IMR-90 (cell line): ENCODE results near the gene FRMD1. TPM values are rescaled to one million over a fixed set of nuclear protein-coding genes. Genes with fewer than 3 reads are reported as not detected.

Source experiments
- ATAC-seq: fragments of 200-7000 bp; cut with Tn5 transposase; 2 replicates; pipeline ENCODE4 v1.9.1; 2020; ENCODE audit warnings: low read depth, mild to moderate bottlenecking, moderate library complexity
- BruUV-seq: library from RNA; stranded (reverse); fragments of 400-500 nt; replicated peaks from 2 replicates; lab custom pipeline; 2021; lab: Mats Ljungman, UMichigan
- CTCF ChIA-PET: fragments of 300-600 bp; formaldehyde crosslinking; extraction: SDS; loops from one replicate; lab custom pipeline; 2021; ENCODE audit warnings: antibody characterized with exemption; lab: Yijun Ruan, JAX
- POLR2A ChIA-PET: fragments of 300-600 bp; sonication (Branson Sonifier 250); formaldehyde crosslinking; loops from one replicate; lab custom pipeline; 2022; ENCODE audit warnings: antibody characterized with exemption; ENCODE audit not compliant: unreplicated experiment; lab: Charles Lee
- DNase-seq: peaks from one replicate; pipeline ENCODE4 v3.0.0; 2013
- H2AFZ ChIP-seq: replicated peaks from 2 replicates; pipeline ENCODE3; 2013; ENCODE audit warnings: low read length, mild to moderate bottlenecking; ENCODE audit not compliant: poor library complexity
- H2AK5ac ChIP-seq: 2 replicates; pipeline ENCODE4 v1.6.1; 2013; ENCODE audit warnings: low read depth, low read length, inconsistent platforms
- H2AK9ac ChIP-seq: replicated peaks from 2 replicates; pipeline ENCODE3; 2013; ENCODE audit warnings: mild to moderate bottlenecking, low read depth, low read length, moderate library complexity; ENCODE audit not compliant: poor library complexity
- H2BK120ac ChIP-seq: 2 replicates; pipeline ENCODE4 v1.6.1; 2013; ENCODE audit warnings: low read depth, low read length, inconsistent platforms
- H2BK15ac ChIP-seq: 3 replicates; pipeline ENCODE4 v1.6.1; 2013; ENCODE audit warnings: low read depth, low read length, inconsistent platforms
- H2BK20ac ChIP-seq: 2 replicates; pipeline ENCODE4 v1.6.1; 2013; ENCODE audit warnings: low read depth, mild to moderate bottlenecking, inconsistent platforms, low read length, moderate library complexity
- H2BK5ac ChIP-seq: 2 replicates; pipeline ENCODE4 v1.6.1; 2013; ENCODE audit warnings: mild to moderate bottlenecking, low read depth, low read length, inconsistent platforms; ENCODE audit not compliant: poor library complexity, severe bottlenecking
- H3K14ac ChIP-seq: replicated peaks from 2 replicates; pipeline ENCODE4 v1.6.1; 2013; ENCODE audit warnings: low read depth, low read length, inconsistent platforms
- H3K18ac ChIP-seq: 2 replicates; pipeline ENCODE4 v1.6.1; 2013; ENCODE audit warnings: low read depth, low read length, control low read depth
- H3K23ac ChIP-seq: 2 replicates; pipeline ENCODE4 v1.6.1; 2013; ENCODE audit warnings: low read depth, low read length, inconsistent platforms
- H3K27ac ChIP-seq: 2 replicates; pipeline ENCODE4 v1.5.1; 2013; ENCODE audit warnings: mild to moderate bottlenecking, control low read depth, low read length; ENCODE audit not compliant: insufficient read depth
- H3K27me3 ChIP-seq: 2 replicates; pipeline ENCODE4 v1.6.1; 2013; ENCODE audit warnings: low read length; ENCODE audit not compliant: control insufficient read depth, insufficient read depth
- H3K36me3 ChIP-seq: 2 replicates; pipeline ENCODE4 v1.6.1; 2013; ENCODE audit warnings: low read length, mixed read lengths; ENCODE audit not compliant: control insufficient read depth, insufficient read depth
- H3K4ac ChIP-seq: 2 replicates; pipeline ENCODE4 v1.6.1; 2013; ENCODE audit warnings: low read depth, low read length, inconsistent platforms
- H3K4me1 ChIP-seq: 2 replicates; pipeline ENCODE4 v1.6.1; 2013; ENCODE audit warnings: low read length, mixed read lengths; ENCODE audit not compliant: control insufficient read depth, insufficient read depth
- H3K4me2 ChIP-seq: 2 replicates; pipeline ENCODE4 v1.6.1; 2013; ENCODE audit warnings: low read depth, mild to moderate bottlenecking, control low read depth, low read length, moderate library complexity
- H3K4me3 ChIP-seq: 2 replicates; pipeline ENCODE4 v1.5.1; 2013; ENCODE audit warnings: low read depth, mild to moderate bottlenecking, control low read depth, low read length, moderate library complexity; ENCODE audit not compliant: insufficient read depth
- H3K56ac ChIP-seq: 2 replicates; pipeline ENCODE4 v1.6.1; 2013; ENCODE audit warnings: low read length, inconsistent platforms; ENCODE audit not compliant: insufficient read depth; ENCODE audit errors: extremely low read depth
- H3K79me1 ChIP-seq, 2 experiments: 2 replicates each; pipeline ENCODE4 v1.6.1; 2013; ENCODE audit warnings: low read length in 2 of 2, inconsistent platforms in 1 of 2, low read depth in 1 of 2
- H3K9ac ChIP-seq: 2 replicates; pipeline ENCODE4 v1.6.1; 2013; ENCODE audit warnings: low read depth, low read length, control low read depth
- H3K9me1 ChIP-seq: 2 replicates; pipeline ENCODE4 v1.6.1; 2013; ENCODE audit warnings: low read length, inconsistent platforms; ENCODE audit not compliant: insufficient read depth
- H3K9me3 ChIP-seq: 2 replicates; pipeline ENCODE4 v1.6.1; 2013; ENCODE audit warnings: low read length; ENCODE audit not compliant: control insufficient read depth, insufficient read depth
- H4K20me1 ChIP-seq: 2 replicates; pipeline ENCODE4 v1.6.1; 2013; ENCODE audit warnings: low read length, inconsistent platforms; ENCODE audit not compliant: insufficient read depth
- H4K5ac ChIP-seq: 2 replicates; pipeline ENCODE4 v1.6.1; 2013; ENCODE audit warnings: mild to moderate bottlenecking, low read depth, low read length, control low read depth
- H4K8ac ChIP-seq, 2 experiments: 2 replicates each; pipeline ENCODE4 v1.6.1; 2013; ENCODE audit warnings: low read depth in 2 of 2, low read length in 2 of 2, control low read depth in 1 of 2, inconsistent platforms in 1 of 2
- H4K91ac ChIP-seq: 2 replicates; pipeline ENCODE4 v1.6.1; 2013; ENCODE audit warnings: low read depth, low read length, inconsistent platforms; ENCODE audit not compliant: insufficient read depth
- BHLHE40 ChIP-seq: fragments of 150-350 bp; IDR thresholded peaks from 2 replicates; pipeline ENCODE4 v1.6.1; 2016; ENCODE audit warnings: mild to moderate bottlenecking, low read depth, low read length
- CEBPB ChIP-seq: IDR thresholded peaks from 2 replicates; pipeline ENCODE4 v1.6.1; 2012; ENCODE audit warnings: low read depth, low read length, improper control_type of control experiment
- CHD1 ChIP-seq: IDR thresholded peaks from 2 replicates; pipeline ENCODE4 v1.6.1; 2012; ENCODE audit warnings: low read depth, low read length, improper control_type of control experiment
- CTCF ChIP-seq: conservative IDR thresholded peaks from 2 replicates; pipeline ENCODE4 v1.5.1; 2012; ENCODE audit warnings: mild to moderate bottlenecking, low read depth, low read length, improper control_type of control experiment
- ELK1 ChIP-seq: fragments of 150-350 bp; IDR thresholded peaks from 2 replicates; pipeline ENCODE4 v1.6.1; 2016; ENCODE audit warnings: low read depth, mild to moderate bottlenecking, low read length, moderate library complexity, borderline replicate concordance
- FOS ChIP-seq: fragments of 150-350 bp; IDR thresholded peaks from 2 replicates; pipeline ENCODE4 v1.6.1; 2016; ENCODE audit warnings: low read depth, low read length
- MAFK ChIP-seq: IDR thresholded peaks from 2 replicates; pipeline ENCODE4 v1.6.1; 2012; ENCODE audit warnings: low read depth, low read length, improper control_type of control experiment
- MAZ ChIP-seq: IDR thresholded peaks from 2 replicates; pipeline ENCODE4 v1.6.1; 2012; ENCODE audit warnings: low read depth, mild to moderate bottlenecking, low read length, improper control_type of control experiment, moderate library complexity, borderline replicate concordance
- MXI1 ChIP-seq: IDR thresholded peaks from 2 replicates; pipeline ENCODE4 v1.6.1; 2012; ENCODE audit warnings: low read depth, mild to moderate bottlenecking, low read length, moderate library complexity, borderline replicate concordance
- NFE2L2 ChIP-seq: fragments of 150-350 bp; IDR thresholded peaks from 2 replicates; pipeline ENCODE4 v1.6.1; 2016; ENCODE audit warnings: low read depth, mild to moderate bottlenecking, low read length
- POLR2A ChIP-seq: IDR thresholded peaks from 2 replicates; pipeline ENCODE4 v1.6.1; 2012; ENCODE audit warnings: mild to moderate bottlenecking, low read depth, low read length
- RAD21 ChIP-seq: IDR thresholded peaks from 2 replicates; pipeline ENCODE4 v1.6.1; 2012; ENCODE audit warnings: low read length, improper control_type of control experiment
- RCOR1 ChIP-seq: IDR thresholded peaks from 2 replicates; pipeline ENCODE4 v1.6.1; 2012; ENCODE audit warnings: mild to moderate bottlenecking, low read length, improper control_type of control experiment; ENCODE audit not compliant: insufficient replicate concordance
- RFX5 ChIP-seq: IDR thresholded peaks from 2 replicates; pipeline ENCODE4 v1.8.0; 2012; ENCODE audit warnings: low read depth, mild to moderate bottlenecking, low read length, moderate library complexity
- SMC3 ChIP-seq: fragments of 150-350 bp; IDR thresholded peaks from 2 replicates; pipeline ENCODE4 v1.6.1; 2016; ENCODE audit warnings: low read depth, mild to moderate bottlenecking, antibody characterized with exemption, low read length, moderate library complexity
- USF2 ChIP-seq: fragments of 150-350 bp; IDR thresholded peaks from 2 replicates; pipeline ENCODE4 v1.6.1; 2017; ENCODE audit warnings: mild to moderate bottlenecking, antibody characterized with exemption, low read length, low read depth
- WGBS, 2 experiments: methylation state at CpG; one replicate each; pipeline versions ENCODE4 v1.1.5 to v1.1.7; 2013; ENCODE audit warnings: missing lambda C conversion rate in 2 of 2; ENCODE audit not compliant: insufficient read length in 1 of 2; ENCODE audit errors: extremely low coverage in 2 of 2; 5-methylcytosine and 5-hydroxymethylcytosine counted together
- dilution Hi-C: fragments of 300-500 bp; cut with HindIII; formaldehyde crosslinking; loops from one replicate; pipeline ENCODE4 v1.14.3; 2018; ENCODE audit warnings: low sequenced_read_pairs; ENCODE audit not compliant: unreplicated experiment
- in situ Hi-C: fragments of 300-500 bp; cut with MboI; formaldehyde crosslinking; loops from 3 replicates; pipeline ENCODE4 v1.14.3; 2019; ENCODE audit warnings: low sequenced_read_pairs, inconsistent platforms, mixed read lengths
- intact Hi-C: fragments of 100-400 bp; cut with micrococcal nuclease; formaldehyde crosslinking; loops from 2 replicates; pipeline ENCODE4 v1.10.0; 2022
- polyA plus RNA-seq, 3 experiments: library from polyadenylated mRNA; depleted of rRNA; stranded (reverse); fragments of >200 nt; gene quantifications; 2 replicates each; pipeline ENCODE4 v1.2.3, GENCODE V29; 2012; ENCODE audit warnings: low replicate concordance in 1 of 3
- total RNA-seq: library from RNA; depleted of rRNA; stranded (reverse); fragments of >200 nt; gene quantifications from 2 replicates; pipeline ENCODE4 v1.2.3, GENCODE V29; 2012

The FRMD1 gene
- total and polyA plus RNA-seq, 2 of the 4 experiments (the other 2 are of a cell fraction), result not detected

DNA sequence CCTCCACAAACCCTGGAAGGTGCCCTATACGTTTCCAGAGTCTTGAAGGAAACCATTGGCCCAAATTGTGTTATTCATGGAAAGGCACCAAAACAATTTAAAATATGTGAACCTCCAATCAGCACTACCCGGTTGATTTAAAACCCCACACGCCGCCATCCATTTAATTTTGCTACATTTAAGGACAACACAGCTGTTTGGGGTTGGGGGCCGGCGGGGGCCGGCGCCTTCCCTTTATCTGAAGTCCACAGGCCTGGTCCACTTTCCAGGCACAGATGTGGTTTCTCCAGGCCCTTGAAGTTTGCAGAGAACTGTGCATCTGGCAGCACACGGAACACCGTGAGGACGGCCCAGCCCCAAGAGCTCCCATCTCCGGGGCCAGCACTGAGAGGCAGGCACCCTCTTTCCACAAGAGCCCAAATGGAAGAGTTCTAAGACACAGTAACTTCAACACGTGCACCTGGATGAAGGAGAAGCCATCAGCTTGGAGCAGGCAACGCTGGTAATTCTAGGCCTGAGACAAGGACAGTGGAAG lies 16.8 kb upstream of the FRMD1 start:
- no peaks in the 10 kb centered on the region for H4K20me1 ChIP-seq
- intact Hi-C loops, result no loop called here
- H2BK20ac ChIP-seq, result no peak overlapping the region
- BruUV-seq, result no TSS peak
- DNase-seq, result no peak
- H3K27ac ChIP-seq, result no peak overlapping the region
- no peak overlapping the region for H3K4ac ChIP-seq
- no peaks in the 10 kb centered on the region for H3K9me1 ChIP-seq
- no peak overlapping the region for H3K18ac ChIP-seq
- no peak overlapping the region for H2BK5ac ChIP-seq
- H2BK15ac ChIP-seq, result no peak overlapping the region
- ATAC-seq, result no peak
- no peak overlapping the region for H2AFZ ChIP-seq
- H2BK120ac ChIP-seq, result no peak overlapping the region
- no peaks in the 10 kb centered on the region for H3K36me3 ChIP-seq
- H3K4me3 ChIP-seq, result no peak overlapping the region
- ChIA-PET CTCF (no interaction called here), POLR2A (no interaction called here)
- WGBS, 2 experiments, result 72% methylated on average over 8 of the region's 14 CpGs; no CpG with 5 or more reads in 1 of the 2 experiments
- H2AK9ac ChIP-seq, result no peak overlapping the region
- H3K9me3 ChIP-seq, result no peaks in the 10 kb centered on the region
- no peak overlapping the region for H4K8ac ChIP-seq
- H3K14ac ChIP-seq, result no peak overlapping the region
- no peaks in the 10 kb centered on the region for H3K79me1 ChIP-seq
- dilution Hi-C loops, result no loop called here
- H4K5ac ChIP-seq, result no peak overlapping the region
- H3K27me3 ChIP-seq, result peaks cover 14% of the 10 kb centered on the region
- H3K4me1 ChIP-seq, result no peaks in the 10 kb centered on the region
- no peak overlapping the region for H4K91ac ChIP-seq
- no peak overlapping the region for H3K23ac ChIP-seq
- no peak overlapping the region for H3K4me2 ChIP-seq
- no peak overlapping the region for H3K9ac ChIP-seq
- H3K56ac ChIP-seq, result no peak overlapping the region
- no peak overlapping the region for H2AK5ac ChIP-seq
- TF ChIP-seq FOS (no peak), BHLHE40 (no peak), MAZ (no peak), NFE2L2 (no peak), MXI1 (no peak), CEBPB (no peak), MAFK (no peak), POLR2A (no peak), CTCF (no peak), USF2 (no peak), RFX5 (no peak), ELK1 (no peak), SMC3 (no peak), RCOR1 (no peak), CHD1 (no peak), RAD21 (no peak)
- in situ Hi-C loops, result no loop called here
